GM19240 (cell line): ENCODE measurements around the gene PIP.
"Not testable (repeated sequence)": the region's sequence is repeated elsewhere in the genome, so short reads cannot be mapped to it uniquely, and the experiment has no call there.

ENCODE experiments used
- DNase-seq: peaks from one replicate; pipeline ENCODE4 v3.0.0; 2011; ENCODE audit warnings: low spot score; ENCODE audit not compliant: insufficient read length

The PIP gene

GRCh38 chr7:143177374-143178119 is 45.7 kb downstream of the PIP start:
- no peak for DNase-seq

DNA sequence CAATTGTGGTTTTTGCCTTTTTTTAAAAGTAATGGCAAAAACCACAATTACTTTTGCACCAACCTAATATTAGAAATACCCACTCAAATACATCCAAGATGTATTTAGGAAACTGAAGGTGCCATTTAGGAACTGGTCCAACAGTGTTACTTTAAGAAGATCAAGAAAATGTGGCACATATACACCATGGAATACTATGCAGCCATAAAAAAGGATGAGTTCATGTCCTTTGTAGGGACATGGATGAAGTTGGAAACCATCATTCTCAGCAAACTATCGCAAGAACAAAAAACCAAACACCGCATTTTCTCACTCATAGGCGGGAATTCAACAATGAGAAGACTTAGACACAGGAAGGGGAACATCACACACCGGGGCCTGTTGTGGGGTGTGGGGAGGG is 48.9 kb downstream of the PIP start:
- not testable (repeated sequence) for DNase-seq

DNA sequence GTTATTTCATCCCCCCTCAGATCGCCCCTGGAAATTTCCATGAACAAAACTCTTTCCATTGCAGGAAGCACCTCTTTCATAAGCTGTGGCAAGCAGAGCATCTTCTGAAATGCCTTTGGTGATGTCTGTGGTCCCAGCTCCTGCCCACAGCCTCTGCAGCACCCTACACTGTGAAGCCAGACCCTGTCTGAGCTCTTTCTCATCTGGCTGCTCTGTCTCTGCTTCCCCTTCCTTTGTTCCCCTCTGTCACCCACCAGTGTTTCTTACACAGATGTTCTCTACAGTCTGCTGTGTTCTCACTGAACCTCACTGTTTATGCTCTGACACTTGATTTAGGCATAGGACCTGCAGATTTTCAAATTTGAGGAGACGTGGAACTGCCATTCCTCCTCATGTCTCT is 49.5 kb downstream of the PIP start:
- no peak for DNase-seq

DNA sequence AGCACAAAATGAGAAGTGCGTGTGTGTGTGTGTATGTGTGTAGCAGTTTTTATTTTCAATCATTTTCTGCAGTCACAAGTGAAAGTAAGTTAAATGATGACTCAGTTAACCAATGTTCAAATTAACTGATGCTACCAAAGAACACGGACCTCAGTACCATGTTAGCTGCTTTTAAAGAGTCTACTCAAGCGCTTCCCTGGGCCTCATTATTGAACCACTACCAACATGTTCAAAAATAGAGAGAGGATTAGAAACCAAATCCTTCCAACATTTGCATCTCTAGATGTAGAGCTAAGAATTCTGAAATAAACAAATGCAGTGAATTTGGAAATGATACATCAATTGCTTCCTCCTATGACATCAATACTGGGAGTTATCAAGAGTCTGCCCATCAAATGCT is 51.1 kb downstream of the PIP start, which contains the start of gene TAS2R39:
TSS of gene TAS2R39 (plus strand) at position 396 of the 400 bp plus-strand sequence. CDS start at position 396, 0 bp downstream.
- DNase-seq = no peak

DNA sequence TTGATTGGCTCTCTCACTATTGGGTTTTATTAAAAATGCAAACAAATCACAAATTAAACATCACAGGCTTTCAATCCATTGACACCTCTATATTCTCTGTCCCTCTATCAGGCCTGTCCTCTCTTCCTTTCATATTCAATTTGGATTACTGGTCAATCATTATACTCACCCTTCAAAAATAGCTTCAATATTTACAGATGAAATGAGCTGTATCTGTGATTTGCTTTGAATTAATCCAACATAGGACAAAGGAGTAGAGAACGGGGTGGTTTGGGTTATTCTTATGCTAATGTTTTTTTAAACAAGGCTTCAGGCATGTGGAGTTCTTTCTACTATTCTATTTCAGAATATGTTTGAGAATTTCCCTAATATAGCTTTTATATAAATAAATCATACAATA is 53.7 kb downstream of the PIP start:
- no peak for DNase-seq

DNA sequence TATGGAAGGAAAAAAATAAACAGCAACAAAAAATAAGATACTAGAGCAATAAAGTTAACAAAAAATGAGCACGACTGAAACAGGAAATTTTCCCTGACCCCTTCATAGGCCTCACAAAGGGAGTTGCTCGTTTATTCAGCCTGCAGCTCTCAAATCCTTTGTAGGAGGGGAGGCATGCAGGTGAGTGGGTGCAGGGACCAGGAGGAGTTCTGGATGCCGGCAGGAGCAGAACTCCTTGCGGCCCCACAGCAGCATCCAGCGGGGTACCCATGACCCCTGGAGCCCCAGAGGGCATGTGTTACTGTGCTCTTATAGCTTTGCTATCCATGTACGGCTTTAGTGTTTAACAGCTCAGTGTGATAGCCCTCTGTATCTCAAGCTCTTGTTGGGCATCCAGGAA is 57.1 kb downstream of the PIP start:
- no peak for DNase-seq
